ENCODE results near the gene CLDN5.

Gene CLDN5

GRCh38 chr22:19522881-19523239 is 1.4 kb downstream of the CLDN5 start:
- Histone ChIP-seq H3K36me3 (ENCODE audit: control insufficient read depth in 2 of 2, insufficient read depth in 1 of 2, low read length in 2 of 2) (peaks cover 0 to 41% of the 10 kb centered on the region in 2 experiments; a peak in 1 of 3 replicates), H3K9me3 (ENCODE audit: control insufficient read depth, insufficient read depth, low read depth, low read length) (no peaks in the 10 kb centered on the region), H3K4me3 (ENCODE audit: low read depth, low read length) (no peak overlapping the region), H3K4me1 (ENCODE audit: control insufficient read depth, insufficient read depth, low read length) (no peaks in the 10 kb centered on the region), H3K27ac (ENCODE audit: extremely low read depth, low read depth, low read length) (no peak overlapping the region)
- ChIA-PET POLR2A (no interaction called here), CTCF (no interaction called here)
- TF ChIP-seq ZNF146 (tag by site-specific recombination; IDR thresholded peaks at IDR 0.05), result no peak
- peak; percentile 42; the same call in 1 of the 2 replicates for TF ChIP-seq EGR2 (tag by site-specific recombination; IDR thresholded peaks at IDR 0.05; ENCODE audit: low read depth)
- no peak for TF ChIP-seq ZNF341 (tag by site-specific recombination; IDR thresholded peaks at IDR 0.05; ENCODE audit: low read depth)
- TF ChIP-seq ZFHX2 (tag by site-specific recombination; conservative IDR thresholded peaks at IDR 0.05), result peak; percentile 25; the same call in 1 of the 2 replicates
- TF ChIP-seq ZNF521 (tag by site-specific recombination; IDR thresholded peaks at IDR 0.05), result no peak
- TF ChIP-seq ZNF19 (tag by site-specific recombination; IDR thresholded peaks at IDR 0.05; ENCODE audit: low read depth), result no peak
- TF ChIP-seq ZBTB20 (tag by site-specific recombination; IDR thresholded peaks at IDR 0.05), result peak; percentile 73

DNA sequence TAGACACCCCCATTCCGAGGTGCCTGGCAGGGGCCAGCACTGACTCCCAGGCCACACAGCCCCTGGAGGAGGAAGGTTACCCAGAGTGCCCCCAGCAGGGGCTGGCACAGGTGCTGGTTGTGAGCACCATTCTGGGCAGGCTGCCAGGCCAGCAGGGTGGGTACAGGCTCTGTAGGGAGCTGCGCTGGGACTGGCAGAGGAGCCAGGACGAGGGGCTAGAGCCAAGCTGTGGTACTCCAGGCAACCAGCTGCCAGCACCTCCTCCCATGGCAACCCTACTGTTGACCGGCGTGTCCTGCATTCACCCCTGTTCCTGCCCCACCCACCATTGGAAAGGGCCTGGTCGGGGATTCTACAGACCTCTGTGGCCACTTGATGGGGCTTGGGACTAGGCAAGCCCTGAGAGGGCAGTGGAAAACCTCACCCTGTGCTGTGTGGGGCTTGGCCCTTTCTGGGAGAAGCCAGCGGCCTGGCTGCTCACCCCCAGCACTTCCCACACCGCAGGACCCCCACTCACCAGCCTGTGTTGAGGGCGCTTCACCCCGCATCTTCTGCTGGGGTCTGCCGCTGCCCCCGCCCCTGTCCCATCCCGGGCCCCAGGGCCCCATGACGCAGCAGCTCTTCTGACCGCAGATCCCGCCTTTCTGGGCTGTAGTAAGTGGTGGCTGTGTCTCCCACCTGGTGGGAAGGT is 1.9 kb downstream of the CLDN5 start:
- Histone ChIP-seq H3K9me3 (ENCODE audit: control insufficient read depth, insufficient read depth, low read depth, low read length) (no peaks in the 10 kb centered on the region), H3K4me3 (ENCODE audit: low read depth, low read length) (no peak overlapping the region), H3K4me1 (ENCODE audit: control insufficient read depth, insufficient read depth, low read length) (no peaks in the 10 kb centered on the region), H3K27ac (ENCODE audit: extremely low read depth, low read depth, low read length) (no peak overlapping the region), H3K36me3 (ENCODE audit: control insufficient read depth in 2 of 2, insufficient read depth in 1 of 2, low read length in 2 of 2) (peaks cover 0 to 47% of the 10 kb centered on the region in 2 experiments; a peak in 1 of 3 replicates)
- POLR2A ChIA-PET, result no interaction called here
- TF ChIP-seq ZNF624 (tag by site-specific recombination; IDR thresholded peaks at IDR 0.05) (no peak), ZSCAN5A (tag by site-specific recombination; IDR thresholded peaks at IDR 0.05) (no peak), ZIC2 (tag by site-specific recombination; IDR thresholded peaks at IDR 0.05) (peak; percentile 74), ZNF654 (tag by site-specific recombination; IDR thresholded peaks at IDR 0.05; ENCODE audit: low read depth) (no peak)
- CTCF ChIA-PET, result interaction anchor here (0.6 kb wide), 2 partner anchors 126 to 167 kb away, joined by 3 read pairs; no protein-coding TSS in a partner anchor

DNA sequence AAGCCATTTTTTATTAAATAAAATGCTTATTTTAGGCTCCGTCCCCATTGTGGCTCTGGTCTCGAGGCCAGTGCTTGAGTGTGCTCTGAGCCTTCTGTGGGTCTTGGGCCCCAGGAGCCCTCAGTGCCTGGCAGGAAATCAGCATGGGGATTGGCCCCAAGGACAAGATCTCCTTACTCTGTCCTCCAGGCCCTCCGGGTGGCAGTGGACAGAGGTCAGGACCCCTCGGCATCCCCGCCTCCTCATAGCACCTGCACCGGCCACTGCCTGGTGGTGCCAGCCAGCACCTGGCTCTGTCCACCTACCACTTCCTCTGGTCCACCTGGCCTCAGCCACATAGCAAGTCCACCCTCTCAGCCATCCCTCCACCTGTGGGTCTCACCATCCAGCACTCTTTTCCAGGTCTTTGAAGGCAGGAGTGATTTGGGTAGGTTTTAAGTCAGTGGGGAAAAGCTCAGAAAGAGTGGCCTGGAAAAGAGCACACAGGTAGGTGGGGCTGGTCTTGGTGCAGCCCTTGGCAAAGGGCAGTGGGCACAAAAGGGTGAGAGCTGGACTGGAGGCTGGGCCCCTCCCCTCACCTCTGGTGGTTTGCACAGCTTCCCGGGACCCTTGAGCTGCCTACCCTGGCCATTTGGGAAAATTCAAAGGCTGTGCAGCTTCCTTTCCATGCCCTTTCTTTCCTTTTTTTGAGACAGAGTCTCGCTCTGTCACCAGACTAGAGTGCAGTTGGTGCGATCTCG is 3.5 kb downstream of the CLDN5 start:
- Histone ChIP-seq H3K27ac (ENCODE audit: extremely low read depth, low read depth, low read length) (no peak overlapping the region), H3K9me3 (ENCODE audit: control insufficient read depth, insufficient read depth, low read depth, low read length) (no peaks in the 10 kb centered on the region), H3K4me3 (ENCODE audit: low read depth, low read length) (no peak overlapping the region), H3K4me1 (ENCODE audit: control insufficient read depth, insufficient read depth, low read length) (no peaks in the 10 kb centered on the region), H3K36me3 (ENCODE audit: control insufficient read depth in 2 of 2, insufficient read depth in 1 of 2, low read length in 2 of 2) (peaks cover 0 to 63% of the 10 kb centered on the region in 2 experiments; a peak in 1 of 3 replicates)
- POLR2A ChIA-PET, result interaction anchor here (0.6 to 0.8 kb wide), 2 partner anchors 12 to 41 kb away, joined by 3 to 4 read pairs; partner anchors contain the start of genes CDC45 and UFD1
- CTCF ChIA-PET, result no interaction called here
- TF ChIP-seq ZNF473 (tag by site-specific recombination; IDR thresholded peaks at IDR 0.05), result no peak
- no peak for TF ChIP-seq ZNF843 (tag by site-specific recombination; IDR thresholded peaks at IDR 0.05)
- no peak for TF ChIP-seq ZNF175 (tag by site-specific recombination; IDR thresholded peaks at IDR 0.05)
- TF ChIP-seq GFI1B (tag by site-specific recombination; IDR thresholded peaks at IDR 0.05), result no peak
- TF ChIP-seq ZNF302 (tag by site-specific recombination; IDR thresholded peaks at IDR 0.05; ENCODE audit: low read depth), result no peak
- no peak for TF ChIP-seq SCRT2 (tag by site-specific recombination; IDR thresholded peaks at IDR 0.05)
- TF ChIP-seq HIC1 (tag by site-specific recombination; IDR thresholded peaks at IDR 0.05), result no peak
- no peak for TF ChIP-seq HOXA7 (CRISPR knock-in tag; IDR thresholded peaks at IDR 0.05; ENCODE audit: borderline replicate concordance)
- no peak for TF ChIP-seq PBX3 (CRISPR knock-in tag; IDR thresholded peaks at IDR 0.05)
- no peak for TF ChIP-seq IKZF3 (tag by site-specific recombination; IDR thresholded peaks at IDR 0.05)
- no peak for TF ChIP-seq ZNF324 (tag by site-specific recombination; IDR thresholded peaks at IDR 0.05)
- TF ChIP-seq ZNF18 (tag by site-specific recombination; IDR thresholded peaks at IDR 0.05), result no peak
- TF ChIP-seq ZSCAN5A (tag by site-specific recombination; IDR thresholded peaks at IDR 0.05), result no peak
